ENCODE results near the gene NEUROD1.

- no peak for TF ChIP-seq CTCF (IDR thresholded peaks at IDR 0.05; ENCODE audit: borderline replicate concordance, extremely low read depth, low read length, poor library complexity, severe bottlenecking)
- TF ChIP-seq EZH2 (IDR thresholded peaks at IDR 0.05; ENCODE audit: borderline replicate concordance, low read depth, low read length, severe bottlenecking): no peak
These were observed 20.1 kb downstream of the NEUROD1 start for GRCh38 chr2:181660181-181660580.

All from DND-41 (cell line).